Neutrophil (primary cell): ENCODE data around the gene DLG5.

Experiments used
- H3K27ac ChIP-seq: fragments of 200-600 bp; sonication (generic); 2 replicates; pipeline ENCODE4 v1.5.1; 2016; ENCODE audit warnings: mild to moderate bottlenecking, moderate library complexity
- H3K27me3 ChIP-seq: fragments of 200-600 bp; sonication (generic); 2 replicates; pipeline ENCODE4 v1.6.0; 2016; ENCODE audit warnings: mild to moderate bottlenecking
- H3K36me3 ChIP-seq: fragments of 200-600 bp; sonication (generic); 2 replicates; pipeline ENCODE4 v1.5.1; 2017
- H3K4me1 ChIP-seq, 2 experiments: fragments of 200-600 bp in 1 of 2; sonication (generic) in 1 of 2; 1 replicate in 1 of 2; 2 replicates in 1 of 2; pipeline versions ENCODE4 v1.5.1 to v1.6.1; 2013 to 2016; ENCODE audit warnings: low read depth in 1 of 2, low read length in 1 of 2, mild to moderate bottlenecking in 1 of 2, moderate library complexity in 1 of 2; ENCODE audit not compliant: control insufficient read depth in 1 of 2, insufficient read depth in 1 of 2
- H3K4me3 ChIP-seq, 2 experiments: fragments of 200-600 bp in 1 of 2; sonication (generic) in 1 of 2; 1 replicate in 1 of 2; 2 replicates in 1 of 2; pipeline ENCODE4 v1.5.1; 2013 to 2016; ENCODE audit warnings: low read depth in 1 of 2, low read length in 1 of 2, mild to moderate bottlenecking in 1 of 2, moderate library complexity in 1 of 2
- H3K9me3 ChIP-seq: fragments of 200-600 bp; sonication (generic); 2 replicates; pipeline ENCODE4 v1.5.1; 2016
- CTCF ChIP-seq: fragments of 200-600 bp; sonication (generic); IDR thresholded peaks from 2 replicates; pipeline ENCODE4 v1.5.1; 2016; ENCODE audit warnings: antibody characterized with exemption

Gene DLG5

GRCh38 chr10:77818378-77818777, 108.2 kb downstream of the DLG5 start:
- H3K9me3 ChIP-seq: no peaks in the 10 kb centered on the region
- TF ChIP-seq CTCF: no peak
- no peak overlapping the region for H3K4me3 ChIP-seq
- no peaks in the 10 kb centered on the region for H3K4me1 ChIP-seq
- no peaks in the 10 kb centered on the region for H3K27me3 ChIP-seq
- H3K27ac ChIP-seq: no peak overlapping the region
- H3K36me3 ChIP-seq: no peaks in the 10 kb centered on the region

GRCh38 chr10:77817541-77817940, 109.0 kb downstream of the DLG5 start:
- TF ChIP-seq CTCF: no peak
- Histone ChIP-seq H3K4me1 (no peaks in the 10 kb centered on the region), H3K36me3 (no peaks in the 10 kb centered on the region), H3K27me3 (no peaks in the 10 kb centered on the region), H3K9me3 (no peaks in the 10 kb centered on the region), H3K27ac (no peak overlapping the region), H3K4me3 (no peak overlapping the region)

GRCh38 chr10:77816311-77816710, 110.2 kb downstream of the DLG5 start:
- no peaks in the 10 kb centered on the region for H3K27me3 ChIP-seq

GRCh38 chr10:77812741-77813140, 113.8 kb downstream of the DLG5 start:
- no peaks in the 10 kb centered on the region for H3K27me3 ChIP-seq
- TF ChIP-seq CTCF: no peak
- H3K4me1 ChIP-seq: no peaks in the 10 kb centered on the region
- H3K4me3 ChIP-seq: no peak overlapping the region
- no peak overlapping the region for H3K27ac ChIP-seq
- no peaks in the 10 kb centered on the region for H3K9me3 ChIP-seq
- no peaks in the 10 kb centered on the region for H3K36me3 ChIP-seq

More at GRCh38 chr10:77816311-77816710, 110.2 kb downstream of the DLG5 start:
- H3K4me3 ChIP-seq: no peak overlapping the region
- no peak overlapping the region for H3K27ac ChIP-seq
- no peaks in the 10 kb centered on the region for H3K36me3 ChIP-seq
- no peaks in the 10 kb centered on the region for H3K4me1 ChIP-seq
- no peaks in the 10 kb centered on the region for H3K9me3 ChIP-seq
- no peak for TF ChIP-seq CTCF

GRCh38 chr10:77811831-77812430, 114.6 kb downstream of the DLG5 start:
- Histone ChIP-seq H3K9me3 (no peaks in the 10 kb centered on the region), H3K27ac (no peak overlapping the region), H3K4me3 (no peak overlapping the region), H3K27me3 (no peaks in the 10 kb centered on the region), H3K4me1 (no peaks in the 10 kb centered on the region), H3K36me3 (no peaks in the 10 kb centered on the region)
- TF ChIP-seq CTCF: no peak
